OCI-LY7 (cell line): ENCODE results near the gene CCDC85A. TPM values are rescaled to one million over a fixed set of nuclear protein-coding genes. Genes with fewer than 3 reads are reported as not detected.

Experiments used
- BruUV-seq: library from RNA; stranded (reverse); fragments of 400-500 nt; replicated peaks from 2 replicates; lab custom pipeline; 2021; lab: Mats Ljungman, UMichigan
- CTCF ChIA-PET: fragments of 300-600 bp; sonication (Branson Sonifier 250); formaldehyde crosslinking; loops from one replicate; lab custom pipeline; 2022; ENCODE audit warnings: antibody characterized with exemption; ENCODE audit not compliant: unreplicated experiment; lab: Charles Lee
- POLR2A ChIA-PET: fragments of 300-600 bp; sonication (Branson Sonifier 250); formaldehyde crosslinking; loops from one replicate; lab custom pipeline; 2022; ENCODE audit warnings: antibody characterized with exemption; lab: Charles Lee
- DNase-seq: peaks from one replicate; pipeline ENCODE4 v3.0.0-alpha.2; 2015; ENCODE audit warnings: low spot score
- H2AFZ ChIP-seq: fragments of 200-600 bp; sonication (generic), shearing (Covaris generic); 2 replicates; pipeline ENCODE4 v1.6.1; 2014; ENCODE audit warnings: mild to moderate bottlenecking, antibody characterized with exemption, low read length, moderate library complexity
- H3K27ac ChIP-seq: fragments of 200-600 bp; sonication (generic); 2 replicates; pipeline ENCODE4 v1.5.1; 2014; ENCODE audit warnings: mixed run types, low read depth, mild to moderate bottlenecking, moderate library complexity, low read length, inconsistent platforms; ENCODE audit not compliant: poor library complexity, severe bottlenecking
- H3K36me3 ChIP-seq: fragments of 200-600 bp; sonication (generic); 2 replicates; pipeline ENCODE4 v1.6.1; 2014; ENCODE audit warnings: mild to moderate bottlenecking, antibody characterized with exemption, low read length, moderate library complexity, mixed read lengths; ENCODE audit not compliant: insufficient read depth
- H3K4me1 ChIP-seq: fragments of 200-600 bp; sonication (generic); 2 replicates; pipeline ENCODE4 v1.5.1; 2014; ENCODE audit warnings: mild to moderate bottlenecking, low read length; ENCODE audit not compliant: insufficient read depth, poor library complexity, severe bottlenecking
- H3K4me2 ChIP-seq: fragments of 200-600 bp; sonication (generic); 2 replicates; pipeline ENCODE4 v1.6.1; 2014; ENCODE audit warnings: mild to moderate bottlenecking, low read length
- H3K4me3 ChIP-seq: fragments of 200-600 bp; sonication (generic); 2 replicates; pipeline ENCODE4 v1.5.1; 2014; ENCODE audit warnings: mild to moderate bottlenecking, low read depth, low read length; ENCODE audit not compliant: poor library complexity, severe bottlenecking
- H3K79me2 ChIP-seq: fragments of 200-600 bp; sonication (generic); 2 replicates; pipeline ENCODE4 v1.6.1; 2016; ENCODE audit warnings: low read depth, mild to moderate bottlenecking, low read length, moderate library complexity, mixed read lengths; ENCODE audit not compliant: insufficient read depth
- H3K9me2 ChIP-seq: fragments of 200-600 bp; sonication (generic); 2 replicates; pipeline ENCODE4 v1.6.1; 2016; ENCODE audit warnings: mild to moderate bottlenecking, low read length, mixed read lengths; ENCODE audit not compliant: insufficient read depth
- H3K9me3 ChIP-seq: fragments of 200-600 bp; sonication (generic); 2 replicates; pipeline ENCODE4 v1.6.1; 2014; ENCODE audit warnings: mild to moderate bottlenecking, mixed run types, low read length, mixed read lengths
- H4K20me1 ChIP-seq: fragments of 200-600 bp; sonication (generic); 2 replicates; pipeline ENCODE4 v1.6.1; 2014; ENCODE audit warnings: mild to moderate bottlenecking, antibody characterized with exemption, low read length, moderate library complexity, mixed read lengths; ENCODE audit not compliant: insufficient read depth
- EZH2phosphoT487 ChIP-seq: fragments of 200-600 bp; sonication (generic); IDR thresholded peaks from 2 replicates; pipeline ENCODE4 v1.6.1; 2018; ENCODE audit warnings: low read depth, borderline replicate concordance, mild to moderate bottlenecking, mixed run types, antibody characterized with exemption, low read length, moderate library complexity, mixed read lengths
- intact Hi-C: fragments of 100-400 bp; cut with micrococcal nuclease; formaldehyde crosslinking; loops from one replicate; pipeline ENCODE4 v1.10.0; 2022; ENCODE audit not compliant: unreplicated experiment
- total RNA-seq, 2 experiments: library from RNA; depleted of rRNA in 1 of 2; stranded (reverse); fragments of >200 nt in 1 of 2; shearing (Covaris generic) in 1 of 2; gene quantifications; 2 replicates each; pipeline ENCODE4 v1.2.3, GENCODE V29; 2014 to 2022
- TF ChIP-seq, protein P1 (sequence below): fragments of 200-600 bp; sonication (generic); conservative IDR thresholded peaks from 2 replicates; pipeline ENCODE4 v1.5.1; 2014; ENCODE audit warnings: mild to moderate bottlenecking, antibody characterized with exemption, low read length, moderate library complexity, mixed read lengths

The CCDC85A gene
- total RNA-seq, 2 experiments from 2014 or later, result not detected

DNA sequence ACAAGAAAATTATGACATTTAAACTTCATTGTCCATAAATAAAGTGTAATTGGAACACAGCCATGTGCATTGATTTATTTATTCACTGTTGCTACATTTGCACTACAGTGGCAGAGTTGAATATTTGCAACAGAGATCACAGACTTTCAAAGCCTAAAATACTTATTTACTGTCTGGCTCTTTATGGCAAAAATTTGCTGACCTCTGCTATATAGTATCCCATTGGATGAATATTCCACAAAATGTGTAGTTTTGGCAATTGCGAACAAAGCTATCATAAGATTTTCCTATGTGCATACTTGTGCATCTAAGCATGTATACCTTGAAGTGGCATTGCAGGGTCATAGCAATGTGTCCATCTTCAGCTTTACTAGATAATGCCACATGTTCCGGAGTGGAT is 32.1 kb downstream of the CCDC85A start:
- H3K27ac ChIP-seq, result no peak overlapping the region
- ChIA-PET POLR2A (interaction anchor here (0.8 kb wide), 1 partner anchor 855 kb away, joined by 4 read pairs; no protein-coding TSS in a partner anchor), CTCF (no interaction called here)
- no peaks in the 10 kb centered on the region for H3K9me2 ChIP-seq
- intact Hi-C loops, result no loop called here
- no peak for DNase-seq
- H2AFZ ChIP-seq, result no peak overlapping the region
- no peaks in the 10 kb centered on the region for H3K79me2 ChIP-seq
- H3K4me2 ChIP-seq, result no peak overlapping the region
- H3K4me1 ChIP-seq, result no peaks in the 10 kb centered on the region
- no peak overlapping the region for H3K4me3 ChIP-seq
- no peaks in the 10 kb centered on the region for H4K20me1 ChIP-seq
- no peaks in the 10 kb centered on the region for H3K36me3 ChIP-seq
- no peaks in the 10 kb centered on the region for H3K9me3 ChIP-seq
- TF ChIP-seq, protein P1, sequence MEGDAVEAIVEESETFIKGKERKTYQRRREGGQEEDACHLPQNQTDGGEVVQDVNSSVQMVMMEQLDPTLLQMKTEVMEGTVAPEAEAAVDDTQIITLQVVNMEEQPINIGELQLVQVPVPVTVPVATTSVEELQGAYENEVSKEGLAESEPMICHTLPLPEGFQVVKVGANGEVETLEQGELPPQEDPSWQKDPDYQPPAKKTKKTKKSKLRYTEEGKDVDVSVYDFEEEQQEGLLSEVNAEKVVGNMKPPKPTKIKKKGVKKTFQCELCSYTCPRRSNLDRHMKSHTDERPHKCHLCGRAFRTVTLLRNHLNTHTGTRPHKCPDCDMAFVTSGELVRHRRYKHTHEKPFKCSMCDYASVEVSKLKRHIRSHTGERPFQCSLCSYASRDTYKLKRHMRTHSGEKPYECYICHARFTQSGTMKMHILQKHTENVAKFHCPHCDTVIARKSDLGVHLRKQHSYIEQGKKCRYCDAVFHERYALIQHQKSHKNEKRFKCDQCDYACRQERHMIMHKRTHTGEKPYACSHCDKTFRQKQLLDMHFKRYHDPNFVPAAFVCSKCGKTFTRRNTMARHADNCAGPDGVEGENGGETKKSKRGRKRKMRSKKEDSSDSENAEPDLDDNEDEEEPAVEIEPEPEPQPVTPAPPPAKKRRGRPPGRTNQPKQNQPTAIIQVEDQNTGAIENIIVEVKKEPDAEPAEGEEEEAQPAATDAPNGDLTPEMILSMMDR, result no peak
- no peak for TF ChIP-seq EZH2phosphoT487
- BruUV-seq, result no TSS peak

DNA sequence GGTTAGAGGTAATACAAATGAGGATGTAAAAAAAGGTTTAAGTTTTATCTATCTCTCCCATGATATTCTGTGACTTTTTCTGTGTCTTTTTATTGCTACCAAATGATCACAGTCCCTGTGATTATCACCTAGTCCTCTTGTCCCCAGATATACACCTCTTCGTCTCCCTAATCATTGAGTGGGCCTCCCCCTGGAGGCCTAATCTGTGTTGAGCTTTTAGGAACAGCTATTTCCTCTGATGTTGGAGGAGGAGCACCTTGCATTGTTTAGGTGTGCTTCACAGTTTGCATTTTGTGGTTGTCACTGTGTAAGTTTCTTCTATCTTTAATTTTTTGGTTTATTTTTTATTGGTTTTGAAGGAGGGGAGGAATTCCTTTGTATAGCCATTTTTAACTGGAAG is 33.3 kb downstream of the CCDC85A start:
- no peaks in the 10 kb centered on the region for H3K4me1 ChIP-seq
- H3K27ac ChIP-seq, result no peak overlapping the region
- H3K36me3 ChIP-seq, result no peaks in the 10 kb centered on the region
- H3K4me3 ChIP-seq, result no peak overlapping the region
- ChIA-PET POLR2A (interaction anchor here (0.6 kb wide), 2 partner anchors 7 to 522 kb away, joined by 3 to 6 read pairs; no protein-coding TSS in a partner anchor), CTCF (no interaction called here)
- no peak for TF ChIP-seq EZH2phosphoT487
- TF ChIP-seq, protein P1, result no peak
- H3K9me2 ChIP-seq, result no peaks in the 10 kb centered on the region
- H3K4me2 ChIP-seq, result no peak overlapping the region
- no peaks in the 10 kb centered on the region for H4K20me1 ChIP-seq
- H2AFZ ChIP-seq, result no peak overlapping the region
- DNase-seq, result no peak
- intact Hi-C loops, result no loop called here
- H3K79me2 ChIP-seq, result no peaks in the 10 kb centered on the region
- BruUV-seq, result no TSS peak
- no peaks in the 10 kb centered on the region for H3K9me3 ChIP-seq

DNA sequence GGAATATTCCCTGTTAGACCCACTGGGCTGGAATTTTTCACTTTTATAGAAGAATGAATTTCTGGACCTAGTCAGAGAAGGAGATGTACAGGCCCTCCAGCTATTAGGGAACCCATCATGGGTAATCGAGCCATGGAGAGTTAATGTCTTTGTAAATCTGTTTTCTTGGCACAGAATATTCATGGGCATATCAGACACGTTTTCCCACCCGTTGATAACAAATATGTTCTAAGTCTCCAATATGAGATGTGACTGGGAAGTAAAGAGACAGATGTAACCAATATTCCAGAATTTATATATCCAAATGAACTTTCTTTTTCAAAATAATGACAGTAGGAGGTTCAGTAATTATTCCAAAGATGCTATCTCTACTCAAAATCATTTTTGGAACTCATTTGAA is 38.7 kb downstream of the CCDC85A start:
- H4K20me1 ChIP-seq, result no peaks in the 10 kb centered on the region
- no peak overlapping the region for H3K27ac ChIP-seq
- POLR2A ChIA-PET, result no interaction called here
- intact Hi-C loops, result no loop called here
- no peaks in the 10 kb centered on the region for H3K36me3 ChIP-seq
- H3K9me2 ChIP-seq, result no peaks in the 10 kb centered on the region
- no TSS peak for BruUV-seq
- TF ChIP-seq, protein P1, result no peak
- no peak for TF ChIP-seq EZH2phosphoT487
- H3K4me1 ChIP-seq, result no peaks in the 10 kb centered on the region
- no peak overlapping the region for H3K4me2 ChIP-seq
- H2AFZ ChIP-seq, result no peak overlapping the region
- CTCF ChIA-PET, result no interaction called here
- no peak for DNase-seq
- no peaks in the 10 kb centered on the region for H3K9me3 ChIP-seq
- H3K79me2 ChIP-seq, result no peaks in the 10 kb centered on the region
- H3K4me3 ChIP-seq, result no peak overlapping the region
